ENCODE measurements around the gene HEATR5B. TPM values are rescaled to one million over a fixed set of nuclear protein-coding genes. Genes with fewer than 3 reads are reported as not detected.

HEATR5B gene
- total and polyA plus RNA-seq, 9 of the 15 experiments (the other 6 are each of a cell fraction or from before 2014, with no cell fraction given): 4.2 to 21.7 (median 12.2) TPM

- TF ChIP-seq YBX1 (IDR thresholded peaks at IDR 0.05) (no peak), NFE2L1 (tag; IDR thresholded peaks at IDR 0.05; ENCODE audit: borderline replicate concordance, low read depth) (no peak), RFX1 (IDR thresholded peaks at IDR 0.05) (no peak), XRCC4 (IDR thresholded peaks at IDR 0.05; ENCODE audit: extremely low read depth, insufficient read depth, insufficient read length) (no peak), PPARD (CRISPR knock-in tag; IDR thresholded peaks at IDR 0.05) (no peak), ZBTB33 (CRISPR knock-in tag; IDR thresholded peaks at IDR 0.05) (no peak), ZFP1 (CRISPR knock-in tag; IDR thresholded peaks at IDR 0.05) (no peak), ZNF830 (CRISPR knock-in tag; IDR thresholded peaks at IDR 0.05) (no peak), ZNF586 (CRISPR knock-in tag; conservative IDR thresholded peaks at IDR 0.05) (no peak), IRF2 (CRISPR knock-in tag; IDR thresholded peaks at IDR 0.05) (no peak), IFI16 (CRISPR knock-in tag; IDR thresholded peaks at IDR 0.05) (no peak), ZNF395 (CRISPR knock-in tag; IDR thresholded peaks at IDR 0.05) (no peak), MCM5 (IDR thresholded peaks at IDR 0.05; ENCODE audit: low read depth) (no peak), ZNF263 (CRISPR knock-in tag; IDR thresholded peaks at IDR 0.05; ENCODE audit: borderline replicate concordance) (no peak; the same call in 1 of the 2 replicates), ZNF23 (CRISPR knock-in tag; IDR thresholded peaks at IDR 0.05) (no peak), ZNF436 (CRISPR knock-in tag; IDR thresholded peaks at IDR 0.05) (no peak), NR0B1 (IDR thresholded peaks at IDR 0.05; ENCODE audit: partially characterized antibody) (no peak), NFRKB (IDR thresholded peaks at IDR 0.05; ENCODE audit: low read depth) (peak; percentile 46; the same call in 1 of the 2 replicates), ZNF12 (CRISPR knock-in tag; IDR thresholded peaks at IDR 0.05) (peak; percentile 28; the same call in 1 of the 2 replicates), ZC3H4 (CRISPR knock-in tag; IDR thresholded peaks at IDR 0.05; ENCODE audit: borderline replicate concordance) (no peak; the same call in 1 of the 2 replicates), ZNF780A (CRISPR knock-in tag; IDR thresholded peaks at IDR 0.05) (no peak), ZBTB5 (IDR thresholded peaks at IDR 0.05) (peak; percentile 69; the same call in 1 of the 2 replicates)
Measured at GRCh38 chr2:36966370-36967235, 117.6 kb downstream of the HEATR5B start, which contains the start of gene STRN (continued).
